Panc1 (cell line): ENCODE results near the gene TEPSIN.

ENCODE experiments used
- CTCF ChIP-seq: fragments of 450-650 bp; IDR thresholded peaks from 2 replicates; pipeline ENCODE4 v1.5.1; 2017; ENCODE audit warnings: mild to moderate bottlenecking
- POLR2AphosphoS5 ChIP-seq: IDR thresholded peaks from 2 replicates; pipeline ENCODE4 v1.6.1; 2012; ENCODE audit warnings: mild to moderate bottlenecking, low read depth, low read length, moderate library complexity
- REST ChIP-seq, 2 experiments: IDR thresholded peaks; 2 replicates each; pipeline ENCODE4 v1.6.1; 2011 to 2012; ENCODE audit warnings: low read depth in 2 of 2, control low read depth in 1 of 2, low read length in 1 of 2, mild to moderate bottlenecking in 1 of 2, moderate library complexity in 1 of 2; ENCODE audit not compliant: insufficient read depth in 1 of 2

GRCh38 chr17:81193051-81193410 is 45.8 kb downstream of the TEPSIN start:
- TF ChIP-seq CTCF (no peak), REST (IDR thresholded peaks at IDR 0.05; ENCODE audit: insufficient read depth in 1 of 2, low read depth in 2 of 2, low read length in 1 of 2) (no peak), POLR2AphosphoS5 (no peak)
